ENCODE data around the gene SHC2.
"Not testable (repeated sequence)": the region's sequence is repeated elsewhere in the genome, so short reads cannot be mapped to it uniquely, and the experiment has no call there.

Gene SHC2

GRCh38 chr19:403221-404027 is 57.4 kb downstream of the SHC2 start:
- in situ Hi-C loops (cut with MboI; ENCODE audit: low sequenced_read_pairs) = no loop called here
- DNase-seq (ENCODE audit: low spot score in 2 of 2) = peak in 1 of 2 experiments; percentile 46
- no peak overlapping the region for H3K4me3 ChIP-seq
- H3K36me3 ChIP-seq (replicated peaks) = peaks cover 13% of the 10 kb centered on the region; the same call in 1 of the 2 replicates
- H3K4me1 ChIP-seq = peaks cover 14% of the 10 kb centered on the region
- no peaks in the 10 kb centered on the region for H3K9me3 ChIP-seq
- no peaks in the 10 kb centered on the region for H3K27me3 ChIP-seq (ENCODE audit: low read depth)

- Histone ChIP-seq H3K4me1 (peaks cover 12% of the 10 kb centered on the region), H3K9me3 (no peaks in the 10 kb centered on the region), H3K27me3 (ENCODE audit: low read depth) (no peaks in the 10 kb centered on the region), H3K4me3 (no peak overlapping the region), H3K36me3 (replicated peaks) (peaks cover 13% of the 10 kb centered on the region; the same call in 1 of the 2 replicates)
- in situ Hi-C loops (cut with MboI; ENCODE audit: low sequenced_read_pairs) = no loop called here
- peak in 1 of 2 experiments; percentile 10 for DNase-seq (ENCODE audit: low spot score in 2 of 2)
Observed at GRCh38 chr19:402786-403185, 58.0 kb downstream of the SHC2 start.

- Histone ChIP-seq H3K9me3 (peaks cover 3% of the 10 kb centered on the region; the same call in 1 of the 2 replicates), H3K27me3 (ENCODE audit: low read depth) (no peaks in the 10 kb centered on the region), H3K36me3 (replicated peaks) (peaks cover 7% of the 10 kb centered on the region; the same call in 1 of the 2 replicates), H3K4me3 (no peak overlapping the region), H3K4me1 (peaks cover 9% of the 10 kb centered on the region)
- in situ Hi-C loops (cut with MboI; ENCODE audit: low sequenced_read_pairs) = no loop called here
- peak in 1 of 2 experiments; percentile 43 for DNase-seq (ENCODE audit: low spot score in 2 of 2)
Observed at GRCh38 chr19:401866-402511, 58.8 kb downstream of the SHC2 start.

- DNase-seq (ENCODE audit: low spot score in 2 of 2) = peak in 1 of 2 experiments; percentile 13
Observed at GRCh38 chr19:400976-401865, 59.6 kb downstream of the SHC2 start.

GRCh38 chr19:399370-399769 is 61.5 kb downstream of the SHC2 start:
- Histone ChIP-seq H3K36me3 (replicated peaks) (no peaks in the 10 kb centered on the region), H3K27me3 (ENCODE audit: low read depth) (no peaks in the 10 kb centered on the region), H3K4me1 (peaks cover 5% of the 10 kb centered on the region), H3K9me3 (peaks cover 4% of the 10 kb centered on the region; the same call in 1 of the 2 replicates), H3K4me3 (no peak overlapping the region)
- in situ Hi-C loops (cut with MboI; ENCODE audit: low sequenced_read_pairs) = no loop called here
- DNase-seq (ENCODE audit: low spot score in 2 of 2) = peak in 1 of 2 experiments; percentile 5

More at GRCh38 chr19:400976-401865, 59.6 kb downstream of the SHC2 start:
- in situ Hi-C loops (cut with MboI; ENCODE audit: low sequenced_read_pairs) = no loop called here
- Histone ChIP-seq H3K4me1 (peaks cover 9% of the 10 kb centered on the region), H3K4me3 (no peak overlapping the region), H3K27me3 (ENCODE audit: low read depth) (no peaks in the 10 kb centered on the region), H3K9me3 (peaks cover 4% of the 10 kb centered on the region; the same call in 1 of the 2 replicates), H3K36me3 (replicated peaks) (no peaks in the 10 kb centered on the region; the same call in 1 of the 2 replicates)

GRCh38 chr19:398719-399118 is 62.1 kb downstream of the SHC2 start:
- Histone ChIP-seq H3K9me3 (peaks cover 4% of the 10 kb centered on the region; the same call in 1 of the 2 replicates), H3K4me1 (peaks cover 5% of the 10 kb centered on the region), H3K27me3 (ENCODE audit: low read depth) (no peaks in the 10 kb centered on the region), H3K4me3 (no peak overlapping the region), H3K36me3 (replicated peaks) (no peaks in the 10 kb centered on the region)
- in situ Hi-C loops (cut with MboI; ENCODE audit: low sequenced_read_pairs) = no loop called here
- peak in 1 of 2 experiments; percentile 6 for DNase-seq (ENCODE audit: low spot score in 2 of 2)

- H3K9me3 ChIP-seq = peaks cover 4% of the 10 kb centered on the region; the same call in 1 of the 2 replicates
- DNase-seq (ENCODE audit: low spot score in 2 of 2) = peak in 1 of 2 experiments; percentile 4
- no peaks in the 10 kb centered on the region for H3K36me3 ChIP-seq (replicated peaks)
- no peak overlapping the region for H3K4me3 ChIP-seq
- in situ Hi-C loops (cut with MboI; ENCODE audit: low sequenced_read_pairs) = no loop called here
- H3K4me1 ChIP-seq = no peaks in the 10 kb centered on the region
- H3K27me3 ChIP-seq (ENCODE audit: low read depth) = no peaks in the 10 kb centered on the region
Observed at GRCh38 chr19:397941-398706, 62.7 kb downstream of the SHC2 start.

GRCh38 chr19:397321-397720 is 63.5 kb downstream of the SHC2 start:
- Histone ChIP-seq H3K4me1 (no peaks in the 10 kb centered on the region), H3K36me3 (replicated peaks) (no peaks in the 10 kb centered on the region), H3K9me3 (peaks cover 7% of the 10 kb centered on the region; the same call in 1 of the 2 replicates), H3K4me3 (no peak overlapping the region), H3K27me3 (ENCODE audit: low read depth) (no peaks in the 10 kb centered on the region)
- in situ Hi-C loops (cut with MboI; ENCODE audit: low sequenced_read_pairs) = no loop called here
- DNase-seq (ENCODE audit: low spot score in 2 of 2) = peak in 1 of 2 experiments; percentile 7

- no peaks in the 10 kb centered on the region for H3K27me3 ChIP-seq (ENCODE audit: low read depth)
- no peaks in the 10 kb centered on the region for H3K36me3 ChIP-seq (replicated peaks)
- in situ Hi-C loops (cut with MboI; ENCODE audit: low sequenced_read_pairs) = no loop called here
- H3K4me3 ChIP-seq = no peak overlapping the region
- DNase-seq (ENCODE audit: low spot score in 2 of 2) = no peak
- peaks cover 7% of the 10 kb centered on the region; the same call in 1 of the 2 replicates for H3K9me3 ChIP-seq
- peaks cover 8% of the 10 kb centered on the region for H3K4me1 ChIP-seq
Observed at GRCh38 chr19:395467-395866, 65.4 kb downstream of the SHC2 start.

- peaks cover 10% of the 10 kb centered on the region for H3K4me1 ChIP-seq
- in situ Hi-C loops (cut with MboI; ENCODE audit: low sequenced_read_pairs); H3K27me3 ChIP-seq (ENCODE audit: low read depth); H3K9me3 ChIP-seq; H3K4me3 ChIP-seq; H3K36me3 ChIP-seq (replicated peaks); DNase-seq (ENCODE audit: low spot score in 2 of 2): not testable (repeated sequence)
Observed at GRCh38 chr19:394857-395256, 66.0 kb downstream of the SHC2 start.

GRCh38 chr19:393560-393959 is 67.3 kb downstream of the SHC2 start:
- in situ Hi-C loops (cut with MboI; ENCODE audit: low sequenced_read_pairs); DNase-seq (ENCODE audit: low spot score in 2 of 2); H3K4me3 ChIP-seq; H3K9me3 ChIP-seq; H3K27me3 ChIP-seq (ENCODE audit: low read depth); H3K36me3 ChIP-seq (replicated peaks): not testable (repeated sequence)
- H3K4me1 ChIP-seq = peaks cover 10% of the 10 kb centered on the region

- H3K27me3 ChIP-seq (ENCODE audit: low read depth) = no peaks in the 10 kb centered on the region
- no peaks in the 10 kb centered on the region for H3K36me3 ChIP-seq (replicated peaks)
- H3K9me3 ChIP-seq = peaks cover 13% of the 10 kb centered on the region; the same call in 1 of the 2 replicates
- peaks cover 14% of the 10 kb centered on the region for H3K4me1 ChIP-seq
- DNase-seq (ENCODE audit: low spot score in 2 of 2) = no peak
- no peak overlapping the region for H3K4me3 ChIP-seq
- in situ Hi-C loops (cut with MboI; ENCODE audit: low sequenced_read_pairs) = no loop called here
Observed at GRCh38 chr19:392375-392970, 68.4 kb downstream of the SHC2 start.

Data from HAP-1 (cell line).